HepG2 (cell line): Measurements from ENCODE around the gene PSEN2. TPM values are rescaled to one million over a fixed set of nuclear protein-coding genes. Genes with fewer than 3 reads are reported as not detected.
A peak's percentile ranks its signal among the peaks of the same experiment; 100 is the strongest.

ENCODE experiments used
- ATAC-seq: fragments of 200-7000 bp; cut with Tn5 transposase; 3 replicates; pipeline ENCODE4 v1.9.1; 2020; ENCODE audit warnings: mild to moderate bottlenecking, moderate library complexity
- BruUV-seq: library from RNA; stranded (reverse); fragments of 400-500 nt; replicated peaks from 2 replicates; lab custom pipeline; 2021; lab: Mats Ljungman, UMichigan
- CTCF ChIA-PET: fragments of 300-600 bp; formaldehyde crosslinking; extraction: SDS; loops from one replicate; lab custom pipeline; 2021; ENCODE audit warnings: low total read pairs, inconsistent platforms, low intra/inter-chr PET ratio; lab: Yijun Ruan, JAX
- POLR2A ChIA-PET: fragments of 350-600 bp; sonication (Branson Sonifier 250); formaldehyde crosslinking; loops from one replicate; lab custom pipeline; 2020; ENCODE audit warnings: antibody characterized with exemption, inconsistent platforms; lab: Yijun Ruan, JAX
- DNase-seq: peaks from one replicate; pipeline ENCODE4 v3.0.0-alpha.2; 2015; ENCODE audit warnings: low spot score
- FAIRE-seq: peaks from 3 replicates; lab custom pipeline; 2011; peaks lifted over from hg19 to GRCh38; lab: Jason Lieb, UNC
- H2AFZ ChIP-seq: one replicate; pipeline ENCODE4 v1.6.1; 2011; ENCODE audit warnings: low read length, inconsistent platforms
- H3K27ac ChIP-seq: fragments of 300-600 bp; 3 replicates; pipeline ENCODE4 v1.8.0; 2011; ENCODE audit warnings: mixed run types, mild to moderate bottlenecking, mixed read lengths, low read length, inconsistent platforms; ENCODE audit not compliant: insufficient read depth; ENCODE audit errors: extremely low read length
- H3K27me3 ChIP-seq, 2 experiments: fragments of 200-600 bp in 1 of 2; 2 replicates in 1 of 2; 3 replicates in 1 of 2; pipeline versions ENCODE4 v1.6.0 to v1.8.0; 2011; ENCODE audit warnings: low read length in 2 of 2, mild to moderate bottlenecking in 2 of 2, moderate library complexity in 2 of 2, inconsistent platforms in 1 of 2; ENCODE audit not compliant: insufficient read depth in 2 of 2, control insufficient read depth in 1 of 2
- H3K36me3 ChIP-seq, 2 experiments: fragments of 200-600 bp in 1 of 2; replicated peaks in 1 of 2; 2 replicates in 1 of 2; 3 replicates in 1 of 2; pipeline versions ENCODE4 v1.5.1 to v1.8.0; 2011; ENCODE audit warnings: low read length in 2 of 2, inconsistent platforms in 1 of 2; ENCODE audit not compliant: insufficient read depth in 2 of 2, control insufficient read depth in 1 of 2
- H3K4me1 ChIP-seq: 2 replicates; pipeline ENCODE4 v1.5.1; 2012; ENCODE audit warnings: low read length, inconsistent platforms; ENCODE audit not compliant: insufficient read depth
- H3K4me2 ChIP-seq: 2 replicates; pipeline ENCODE4 v1.6.0; 2011; ENCODE audit warnings: low read depth, low read length, inconsistent platforms
- H3K4me3 ChIP-seq, 3 experiments: fragments of 200-600 bp in 1 of 3; sonication (generic), shearing (Covaris generic) in 1 of 3; replicated peaks in 1 of 3; 2 replicates each; pipeline ENCODE4 v1.5.1; 2011 to 2016; ENCODE audit warnings: low read length in 3 of 3, inconsistent platforms in 2 of 3, low read depth in 2 of 3, mild to moderate bottlenecking in 2 of 3, control low read depth in 1 of 3, mixed read lengths in 1 of 3; ENCODE audit not compliant: insufficient read depth in 1 of 3
- H3K79me2 ChIP-seq: one replicate; pipeline ENCODE4 v1.6.1; 2011; ENCODE audit warnings: low read length, inconsistent platforms; ENCODE audit not compliant: insufficient read depth
- H3K9ac ChIP-seq: 2 replicates; pipeline ENCODE4 v1.6.0; 2011; ENCODE audit warnings: mild to moderate bottlenecking, low read depth, low read length, inconsistent platforms; ENCODE audit not compliant: insufficient read depth
- H3K9me3 ChIP-seq: 2 replicates; pipeline ENCODE4 v1.5.1; 2012; ENCODE audit warnings: mild to moderate bottlenecking, low read length
- H4K20me1 ChIP-seq: 2 replicates; pipeline ENCODE4 v1.6.0; 2011; ENCODE audit warnings: inconsistent platforms, mild to moderate bottlenecking, low read length, moderate library complexity; ENCODE audit not compliant: insufficient read depth
- AGO2 ChIP-seq: fragments of 200-400 bp; formaldehyde crosslinking; optimal IDR thresholded peaks from 2 replicates; pipeline ENCODE3; 2017; ENCODE audit warnings: mild to moderate bottlenecking, low read depth, low read length, moderate library complexity
- ARNTL ChIP-seq: sonication (generic); formaldehyde crosslinking; IDR thresholded peaks from 2 replicates; pipeline ENCODE4 v1.4.0; 2020; ENCODE audit warnings: mild to moderate bottlenecking, missing genetic modification reagents
- ATAD3A ChIP-seq: sonication (generic); formaldehyde crosslinking; IDR thresholded peaks from 2 replicates; pipeline ENCODE4 v1.4.0; 2020; ENCODE audit warnings: missing genetic modification reagents
- BRCA1 ChIP-seq: sonication (generic); formaldehyde crosslinking; IDR thresholded peaks from 2 replicates; pipeline ENCODE4 v1.4.0; 2020; ENCODE audit warnings: missing genetic modification reagents
- FOSL2 ChIP-seq: sonication (generic); formaldehyde crosslinking; IDR thresholded peaks from 2 replicates; pipeline ENCODE4 v1.4.0; 2020; ENCODE audit warnings: missing genetic modification reagents
- NFRKB ChIP-seq: fragments of 450-650 bp; IDR thresholded peaks from 2 replicates; pipeline ENCODE4 v1.6.1; 2017
- RBM22 ChIP-seq: fragments of 200-400 bp; formaldehyde crosslinking; optimal IDR thresholded peaks from 2 replicates; pipeline ENCODE3; 2017; ENCODE audit warnings: mild to moderate bottlenecking, low read length, moderate library complexity
- SIX4 ChIP-seq: sonication (generic); formaldehyde crosslinking; IDR thresholded peaks from 2 replicates; pipeline ENCODE4 v1.4.0; 2020; ENCODE audit warnings: missing genetic modification reagents
- SP5 ChIP-seq: IDR thresholded peaks from 2 replicates; pipeline ENCODE4 v1.6.1; 2016; ENCODE audit warnings: low read depth, borderline replicate concordance
- TARDBP ChIP-seq: sonication (generic); formaldehyde crosslinking; IDR thresholded peaks from 2 replicates; pipeline ENCODE4 v1.8.0; 2022; ENCODE audit warnings: mild to moderate bottlenecking, missing genetic modification reagents
- ZFP41 ChIP-seq: sonication (generic); formaldehyde crosslinking; IDR thresholded peaks from 2 replicates; pipeline ENCODE4 v1.4.0; 2020; ENCODE audit warnings: mild to moderate bottlenecking, missing genetic modification reagents, borderline replicate concordance
- ZNF260 ChIP-seq: sonication (generic); formaldehyde crosslinking; IDR thresholded peaks from 2 replicates; pipeline ENCODE4 v1.4.0; 2020; ENCODE audit warnings: missing genetic modification reagents, low read depth, mild to moderate bottlenecking, borderline replicate concordance
- ZNF44 ChIP-seq: sonication (generic); formaldehyde crosslinking; IDR thresholded peaks from 2 replicates; pipeline ENCODE4 v1.5.1; 2020; ENCODE audit warnings: mild to moderate bottlenecking, missing genetic modification reagents
- ZNF570 ChIP-seq: sonication (generic); formaldehyde crosslinking; IDR thresholded peaks from 2 replicates; pipeline ENCODE4 v1.4.0; 2020; ENCODE audit warnings: mild to moderate bottlenecking, missing genetic modification reagents, borderline replicate concordance
- ZNF678 ChIP-seq: sonication (generic); formaldehyde crosslinking; IDR thresholded peaks from 2 replicates; pipeline ENCODE4 v1.4.0; 2020; ENCODE audit warnings: mild to moderate bottlenecking, missing genetic modification reagents
- WGBS: methylation state at CpG from one replicate; pipeline ENCODE4 v1.1.6; 2017; ENCODE audit warnings: low lambda C conversion rate; 5-methylcytosine and 5-hydroxymethylcytosine counted together
- in situ Hi-C: cut with HindIII; loops from 2 replicates; pipeline ENCODE4 v1.10.0; 2017; ENCODE audit warnings: low pct_unique_long_range_greater_than_20kb; ENCODE audit not compliant: extremely low pct_ligation_motif_present
- intact Hi-C: fragments of 100-400 bp; cut with micrococcal nuclease; formaldehyde crosslinking; loops from one replicate; pipeline ENCODE4 v1.10.0; 2022; ENCODE audit not compliant: unreplicated experiment
- polyA plus RNA-seq, 8 experiments: library from polyadenylated mRNA; depleted of rRNA in 3 of 8; stranded (reverse) in 7 of 8; unstranded in 1 of 8; fragments of >200 nt; fragmentation: Illumina TruSeq in 4 of 8; extraction: Trizol in 4 of 8; gene quantifications; 2 replicates each; pipeline versions ENCODE4 v1.2.1 to v1.2.3, GENCODE V29; 2011 to 2016; ENCODE audit warnings: low read depth in 4 of 8, missing spikeins in 1 of 8, mixed read lengths in 1 of 8; ENCODE audit not compliant: insufficient read depth in 1 of 8
- total RNA-seq, 5 experiments: library from RNA; depleted of rRNA; stranded (reverse); fragments of >200 nt; fragmentation: Illumina TruSeq; extraction: Trizol; gene quantifications; 2 replicates each; pipeline ENCODE4 v1.2.3, GENCODE V29; 2016; ENCODE audit warnings: low read depth in 1 of 5
- TF ChIP-seq, protein P1 (sequence below): sonication (generic); formaldehyde crosslinking; IDR thresholded peaks from 2 replicates; pipeline ENCODE4 v1.4.0; 2020; ENCODE audit warnings: missing genetic modification reagents
- TF ChIP-seq, protein P2 (sequence below): sonication (generic); formaldehyde crosslinking; IDR thresholded peaks from 2 replicates; pipeline ENCODE4 v1.5.0; 2020; ENCODE audit warnings: mild to moderate bottlenecking, low read depth, missing genetic modification reagents, borderline replicate concordance
- TF ChIP-seq, protein P3 (sequence below): sonication (generic); formaldehyde crosslinking; IDR thresholded peaks from 2 replicates; pipeline ENCODE4 v1.4.0; 2020; ENCODE audit warnings: missing genetic modification reagents

PSEN2 gene
- total and polyA plus RNA-seq, 2 of the 13 experiments (the other 11 are each of a cell fraction or from before 2014, with no cell fraction given) = 5.9 to 13.1 TPM

DNA sequence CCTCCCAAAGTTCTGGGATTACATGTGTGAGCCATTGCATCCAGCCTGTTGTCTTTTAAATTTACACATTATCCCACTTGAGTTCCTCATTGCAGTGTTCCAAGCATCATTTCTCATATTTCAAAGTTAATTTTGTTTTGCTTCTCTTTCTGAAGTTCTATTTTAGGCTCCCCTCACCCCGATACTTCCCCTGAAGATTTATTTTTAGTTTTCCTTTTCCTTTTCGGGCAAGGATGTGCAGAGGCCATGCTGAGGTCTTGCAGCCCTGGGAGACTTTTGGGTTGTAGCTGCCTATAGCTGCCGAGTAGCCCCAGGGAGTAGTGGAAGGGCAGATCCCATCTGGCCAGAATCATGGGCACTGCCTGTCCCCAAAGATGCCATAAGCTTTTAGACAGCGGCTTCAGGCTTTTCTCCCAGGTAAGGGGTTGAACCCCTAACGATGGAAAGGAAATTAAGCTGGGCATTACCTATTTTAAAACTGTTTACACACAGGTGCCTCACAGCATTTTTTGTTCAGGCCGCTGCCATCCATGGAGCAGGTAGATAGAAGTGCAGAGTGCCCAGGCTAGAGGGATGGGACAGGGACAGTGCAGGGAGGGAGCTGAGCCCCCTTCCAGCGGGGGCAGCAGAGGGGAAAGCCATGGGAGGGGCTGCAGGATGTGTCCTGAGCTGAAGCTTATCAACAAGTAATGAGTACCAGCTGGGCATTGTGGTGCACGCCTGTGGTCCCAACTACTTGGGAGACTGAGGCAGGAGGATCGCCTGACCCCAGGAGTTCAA, 15.9 kb downstream of the PSEN2 start:
- no peak overlapping the region for H3K4me2 ChIP-seq
- H4K20me1 ChIP-seq = no peaks in the 10 kb centered on the region
- no peaks in the 10 kb centered on the region for H3K27me3 ChIP-seq
- H3K79me2 ChIP-seq = no peaks in the 10 kb centered on the region
- TF ChIP-seq FOSL2 (CRISPR knock-in tag) (no peak), SP5 (CRISPR knock-in tag) (no peak), ATAD3A (CRISPR knock-in tag) (no peak), ZNF570 (CRISPR knock-in tag) (no peak), BRCA1 (CRISPR knock-in tag) (no peak), ZFP41 (CRISPR knock-in tag) (no peak), RBM22 (no peak), ZNF678 (no peak), SIX4 (CRISPR knock-in tag) (no peak), NFRKB (no peak), ZNF44 (CRISPR knock-in tag) (no peak), ARNTL (CRISPR knock-in tag) (no peak), ZNF260 (CRISPR knock-in tag) (no peak), AGO2 (no peak), TARDBP (CRISPR knock-in tag) (no peak)
- TF ChIP-seq, protein P1, sequence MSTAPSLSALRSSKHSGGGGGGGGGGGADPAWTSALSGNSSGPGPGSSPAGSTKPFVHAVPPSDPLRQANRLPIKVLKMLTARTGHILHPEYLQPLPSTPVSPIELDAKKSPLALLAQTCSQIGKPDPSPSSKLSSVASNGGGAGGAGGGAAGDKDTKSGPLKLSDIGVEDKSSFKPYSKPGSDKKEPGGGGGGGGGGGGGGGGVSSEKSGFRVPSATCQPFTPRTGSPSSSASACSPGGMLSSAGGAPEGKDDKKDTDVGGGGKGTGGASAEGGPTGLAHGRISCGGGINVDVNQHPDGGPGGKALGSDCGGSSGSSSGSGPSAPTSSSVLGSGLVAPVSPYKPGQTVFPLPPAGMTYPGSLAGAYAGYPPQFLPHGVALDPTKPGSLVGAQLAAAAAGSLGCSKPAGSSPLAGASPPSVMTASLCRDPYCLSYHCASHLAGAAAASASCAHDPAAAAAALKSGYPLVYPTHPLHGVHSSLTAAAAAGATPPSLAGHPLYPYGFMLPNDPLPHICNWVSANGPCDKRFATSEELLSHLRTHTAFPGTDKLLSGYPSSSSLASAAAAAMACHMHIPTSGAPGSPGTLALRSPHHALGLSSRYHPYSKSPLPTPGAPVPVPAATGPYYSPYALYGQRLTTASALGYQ = no peak
- TF ChIP-seq, protein P2, sequence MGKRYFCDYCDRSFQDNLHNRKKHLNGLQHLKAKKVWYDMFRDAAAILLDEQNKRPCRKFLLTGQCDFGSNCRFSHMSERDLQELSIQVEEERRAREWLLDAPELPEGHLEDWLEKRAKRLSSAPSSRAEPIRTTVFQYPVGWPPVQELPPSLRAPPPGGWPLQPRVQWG (CRISPR knock-in tag) = no peak
- TF ChIP-seq, protein P3, sequence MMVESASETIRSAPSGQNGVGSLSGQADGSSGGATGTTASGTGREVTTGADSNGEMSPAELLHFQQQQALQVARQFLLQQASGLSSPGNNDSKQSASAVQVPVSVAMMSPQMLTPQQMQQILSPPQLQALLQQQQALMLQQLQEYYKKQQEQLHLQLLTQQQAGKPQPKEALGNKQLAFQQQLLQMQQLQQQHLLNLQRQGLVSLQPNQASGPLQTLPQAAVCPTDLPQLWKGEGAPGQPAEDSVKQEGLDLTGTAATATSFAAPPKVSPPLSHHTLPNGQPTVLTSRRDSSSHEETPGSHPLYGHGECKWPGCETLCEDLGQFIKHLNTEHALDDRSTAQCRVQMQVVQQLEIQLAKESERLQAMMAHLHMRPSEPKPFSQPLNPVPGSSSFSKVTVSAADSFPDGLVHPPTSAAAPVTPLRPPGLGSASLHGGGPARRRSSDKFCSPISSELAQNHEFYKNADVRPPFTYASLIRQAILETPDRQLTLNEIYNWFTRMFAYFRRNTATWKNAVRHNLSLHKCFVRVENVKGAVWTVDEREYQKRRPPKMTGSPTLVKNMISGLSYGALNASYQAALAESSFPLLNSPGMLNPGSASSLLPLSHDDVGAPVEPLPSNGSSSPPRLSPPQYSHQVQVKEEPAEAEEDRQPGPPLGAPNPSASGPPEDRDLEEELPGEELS = no peak
- ChIA-PET CTCF (no interaction called here), POLR2A (no interaction called here)
- FAIRE-seq (no peak), ATAC-seq (peak; percentile 32; the same call in 2 of the 3 replicates), DNase-seq (no peak)
- no peak overlapping the region for H3K4me3 ChIP-seq
- WGBS = 92% methylated on average over 9 of the region's 9 CpGs
- intact Hi-C loops = no loop called here
- no peaks in the 10 kb centered on the region for H3K4me1 ChIP-seq
- peaks cover 2 to 14% of the 10 kb centered on the region in 2 experiments; a peak in 4 of 5 replicates for H3K36me3 ChIP-seq
- in situ Hi-C loops = no loop called here
- no peak overlapping the region for H2AFZ ChIP-seq
- no peaks in the 10 kb centered on the region for H3K9me3 ChIP-seq
- H3K9ac ChIP-seq = no peak overlapping the region
- H3K27ac ChIP-seq = no peak overlapping the region
- no TSS peak for BruUV-seq
